H1 (cell line): ENCODE measurements around the gene CTLA4. TPM values are rescaled to one million over a fixed set of nuclear protein-coding genes. Genes with fewer than 3 reads are reported as not detected.

Experiments
- CTCF ChIA-PET: fragments of 300-600 bp; sonication (Branson Sonifier 250); formaldehyde crosslinking; loops from one replicate; lab custom pipeline; 2021; ENCODE audit not compliant: partially characterized antibody; lab: Charles Lee
- POLR2A ChIA-PET: fragments of 300-600 bp; sonication (Branson Sonifier 250); formaldehyde crosslinking; loops from one replicate; lab custom pipeline; 2021; ENCODE audit warnings: inconsistent platforms; ENCODE audit not compliant: partially characterized antibody; lab: Charles Lee
- DNase-seq, 2 experiments: peaks; one replicate each; pipeline versions ENCODE4 v3.0.0 to v3.0.0-alpha.2; 2010 to 2022; ENCODE audit warnings: low spot score in 2 of 2, low read depth in 1 of 2, mixed read lengths in 1 of 2
- FAIRE-seq: peaks from 2 replicates; lab custom pipeline; 2011; peaks lifted over from hg19 to GRCh38; lab: Jason Lieb, UNC
- H2AFZ ChIP-seq: 2 replicates; pipeline ENCODE4 v1.8.1; 2012; ENCODE audit warnings: low read length, inconsistent platforms
- H2AK5ac ChIP-seq: 2 replicates; pipeline ENCODE4 v1.6.1; 2013; ENCODE audit warnings: low read depth, low read length
- H2BK120ac ChIP-seq: replicated peaks from 2 replicates; pipeline ENCODE3; 2013; ENCODE audit warnings: low read depth, low read length, inconsistent platforms
- H2BK12ac ChIP-seq: 2 replicates; pipeline ENCODE4 v1.6.1; 2013; ENCODE audit warnings: low read depth, low read length
- H2BK15ac ChIP-seq: 2 replicates; pipeline ENCODE4 v1.6.1; 2013; ENCODE audit warnings: low read length
- H2BK20ac ChIP-seq: 2 replicates; pipeline ENCODE4 v1.6.1; 2013; ENCODE audit warnings: low read length
- H2BK5ac ChIP-seq: 2 replicates; pipeline ENCODE4 v1.6.1; 2013; ENCODE audit warnings: low read depth, low read length
- H3K14ac ChIP-seq: 2 replicates; pipeline ENCODE4 v1.6.1; 2013; ENCODE audit warnings: inconsistent platforms; ENCODE audit not compliant: insufficient read length
- H3K18ac ChIP-seq: 2 replicates; pipeline ENCODE4 v1.6.1; 2013; ENCODE audit warnings: low read length; ENCODE audit errors: extremely low read depth
- H3K23ac ChIP-seq: 2 replicates; pipeline ENCODE4 v1.6.1; 2013; ENCODE audit warnings: inconsistent platforms; ENCODE audit not compliant: insufficient read length
- H3K23me2 ChIP-seq: 2 replicates; pipeline ENCODE4 v1.6.1; 2013; ENCODE audit warnings: low read depth, low read length
- H3K27ac ChIP-seq: 2 replicates; pipeline ENCODE4 v1.6.1; 2011; ENCODE audit warnings: low read depth, low read length, inconsistent platforms
- H3K27me3 ChIP-seq, 4 experiments: replicated peaks in 1 of 4; 1 replicate in 1 of 4; 2 replicates in 3 of 4; pipeline versions ENCODE4 v1.6.1 to v1.8.1; 2011 to 2013; ENCODE audit warnings: low read length in 3 of 4, mild to moderate bottlenecking in 3 of 4, inconsistent platforms in 2 of 4, mixed read lengths in 2 of 4, moderate library complexity in 1 of 4; ENCODE audit not compliant: control insufficient read depth in 3 of 4, insufficient read depth in 3 of 4; ENCODE audit errors: extremely low read depth in 1 of 4
- H3K36me3 ChIP-seq, 4 experiments: 2 replicates each; pipeline versions ENCODE4 v1.6.1 to v1.8.1; 2011 to 2013; ENCODE audit warnings: mild to moderate bottlenecking in 4 of 4, low read length in 3 of 4, moderate library complexity in 2 of 4, control low read depth in 1 of 4, inconsistent platforms in 1 of 4; ENCODE audit not compliant: insufficient read depth in 4 of 4, control insufficient read depth in 2 of 4
- H3K4ac ChIP-seq: replicated peaks from 2 replicates; pipeline ENCODE3; 2013; ENCODE audit warnings: low read length, low read depth, mixed read lengths, inconsistent platforms; ENCODE audit not compliant: insufficient read length
- H3K4me1 ChIP-seq, 4 experiments: replicated peaks in 1 of 4; 1 replicate in 1 of 4; 2 replicates in 3 of 4; pipeline versions ENCODE4 v1.6.1 to v1.8.1; 2011 to 2013; ENCODE audit warnings: low read length in 3 of 4, inconsistent platforms in 2 of 4, mixed read lengths in 1 of 4; ENCODE audit not compliant: insufficient read depth in 4 of 4, control insufficient read depth in 3 of 4
- H3K4me2 ChIP-seq, 2 experiments: 2 replicates each; pipeline versions ENCODE4 v1.6.1 to v1.8.1; 2011 to 2013; ENCODE audit warnings: low read depth in 2 of 2, low read length in 2 of 2, control low read depth in 1 of 2, inconsistent platforms in 1 of 2, mild to moderate bottlenecking in 1 of 2; ENCODE audit not compliant: insufficient read depth in 1 of 2
- H3K4me3 ChIP-seq, 4 experiments: fragments of 200-600, 300-600 bp in 1 of 4; sonication (generic), shearing (Covaris generic), sonication (Bioruptor Twin) in 1 of 4; 2 replicates each; pipeline versions ENCODE4 v1.5.1 to v1.8.1; 2011 to 2016; ENCODE audit warnings: low read length in 4 of 4, low read depth in 3 of 4, control low read depth in 2 of 4, inconsistent platforms in 2 of 4, mild to moderate bottlenecking in 2 of 4, mixed read lengths in 1 of 4, moderate library complexity in 1 of 4; ENCODE audit not compliant: insufficient read depth in 2 of 4; ENCODE audit errors: extremely low read depth in 1 of 4
- H3K56ac ChIP-seq: replicated peaks from 2 replicates; pipeline ENCODE3; 2013; ENCODE audit warnings: low read depth, mild to moderate bottlenecking, mixed read lengths, low read length, inconsistent platforms; ENCODE audit not compliant: insufficient read length
- H3K79me1 ChIP-seq: 2 replicates; pipeline ENCODE4 v1.6.1; 2013; ENCODE audit warnings: low read depth, low read length, control low read depth
- H3K79me2 ChIP-seq, 2 experiments: 2 replicates each; pipeline versions ENCODE4 v1.6.1 to v1.8.1; 2012 to 2013; ENCODE audit warnings: low read length in 2 of 2, mild to moderate bottlenecking in 2 of 2, inconsistent platforms in 1 of 2; ENCODE audit not compliant: insufficient read depth in 2 of 2, control insufficient read depth in 1 of 2
- H3K9ac ChIP-seq, 4 experiments: replicated peaks in 1 of 4; 1 replicate in 1 of 4; 2 replicates in 3 of 4; pipeline versions ENCODE4 v1.6.1 to v1.8.1; 2011 to 2013; ENCODE audit warnings: low read depth in 3 of 4, low read length in 3 of 4, control low read depth in 2 of 4, mild to moderate bottlenecking in 2 of 4, moderate library complexity in 2 of 4, inconsistent platforms in 1 of 4; ENCODE audit errors: extremely low read depth in 1 of 4
- H3K9me3 ChIP-seq, 2 experiments: 2 replicates each; pipeline versions ENCODE4 v1.6.1 to v1.8.1; 2012 to 2013; ENCODE audit warnings: mild to moderate bottlenecking in 2 of 2, moderate library complexity in 2 of 2, control low read depth in 1 of 2, inconsistent platforms in 1 of 2, low read depth in 1 of 2, low read length in 1 of 2, mixed read lengths in 1 of 2; ENCODE audit not compliant: insufficient read depth in 2 of 2
- H4K20me1 ChIP-seq, 2 experiments: replicated peaks in 1 of 2; 2 replicates each; pipeline versions ENCODE3 to v1.8.1; 2011 to 2013; ENCODE audit warnings: inconsistent platforms in 2 of 2, low read length in 2 of 2, mild to moderate bottlenecking in 1 of 2; ENCODE audit not compliant: insufficient read depth in 2 of 2, control insufficient read depth in 1 of 2
- H4K5ac ChIP-seq: 2 replicates; pipeline ENCODE4 v1.6.1; 2013; ENCODE audit warnings: low read length, low read depth, mixed read lengths, inconsistent platforms; ENCODE audit not compliant: insufficient read length
- H4K8ac ChIP-seq: 2 replicates; pipeline ENCODE4 v1.8.0; 2013; ENCODE audit warnings: mild to moderate bottlenecking, moderate library complexity, low read length, inconsistent platforms; ENCODE audit not compliant: insufficient read depth; ENCODE audit errors: extremely low read depth
- H4K91ac ChIP-seq: replicated peaks from 2 replicates; pipeline ENCODE3; 2013; ENCODE audit warnings: low read length, mixed read lengths, inconsistent platforms; ENCODE audit not compliant: insufficient read length
- BCL11A ChIP-seq, 2 experiments: IDR thresholded peaks; one replicate each; pipeline ENCODE4 v1.6.1; 2011; ENCODE audit warnings: low read depth in 2 of 2, low read length in 2 of 2, mild to moderate bottlenecking in 2 of 2
- CBX5 ChIP-seq: fragments of 300-800, 300-1000 bp; sonication (generic); IDR thresholded peaks from 2 replicates; pipeline ENCODE4 v1.7.1; 2016; ENCODE audit warnings: antibody characterized with exemption, low read length, low read depth
- JUN ChIP-seq: IDR thresholded peaks from 2 replicates; pipeline ENCODE4 v1.6.1; 2011; ENCODE audit warnings: low read depth, mild to moderate bottlenecking, improper control_type of control experiment, low read length
- MAFK ChIP-seq: IDR thresholded peaks from 2 replicates; pipeline ENCODE4 v1.6.1; 2012; ENCODE audit warnings: low read depth, mild to moderate bottlenecking, improper control_type of control experiment, low read length
- NRF1 ChIP-seq: IDR thresholded peaks from 2 replicates; pipeline ENCODE4 v1.6.1; 2011; ENCODE audit warnings: mild to moderate bottlenecking, low read depth, low read length, improper control_type of control experiment
- polyA plus RNA-seq, 7 experiments: library from polyadenylated mRNA; depleted of rRNA in 3 of 7; stranded (reverse) in 5 of 7; unstranded in 2 of 7; fragments of >200 nt in 5 of 7; fragments of 200-250 nt in 2 of 7; gene quantifications; 1 replicate in 5 of 7; 2 replicates in 1 of 7; 4 replicates in 1 of 7; pipeline versions ENCODE4 v1.2.1 to v1.2.3, GENCODE V29; 2011 to 2013; ENCODE audit warnings: missing spikeins in 2 of 7, mixed read lengths in 2 of 7
- total RNA-seq: library from RNA; stranded (reverse); fragmentation: NEBNext Ultra II Directional; extraction: Animal tissue kit (Norgen Biotek cat#: 25700); gene quantifications from 2 replicates; pipeline ENCODE4 v1.2.1, GENCODE V29; 2021

The CTLA4 gene
- total and polyA plus RNA-seq, 2 of the 8 experiments (the other 6 are each of a cell fraction or from before 2014, with no cell fraction given): not detected

DNA sequence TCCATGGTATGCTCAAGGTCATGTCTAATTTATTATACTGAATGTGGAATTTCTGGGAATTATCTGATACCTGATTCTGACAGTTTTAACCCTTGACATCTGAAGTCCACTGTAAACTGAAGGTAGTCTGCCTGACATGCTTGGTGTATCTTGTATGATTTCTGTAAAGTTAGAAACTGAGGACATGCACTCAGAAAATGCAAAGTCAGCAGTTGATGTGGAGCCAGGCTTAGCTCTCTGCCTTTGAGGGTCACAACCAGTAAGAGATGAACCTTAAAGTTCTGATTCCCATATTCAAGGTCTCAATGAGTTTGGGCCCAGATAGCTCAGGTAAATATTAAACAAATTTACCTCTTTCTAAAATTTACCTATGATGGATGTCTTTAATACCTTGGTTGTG is 12.3 kb upstream of the CTLA4 start:
- Histone ChIP-seq H3K56ac (no peak overlapping the region), H3K9me3 (no peaks in the 10 kb centered on the region), H2BK20ac (no peak overlapping the region), H3K79me2 (no peaks in the 10 kb centered on the region), H2AK5ac (no peak overlapping the region), H3K18ac (no peak overlapping the region), H3K4me1 (no peaks in the 10 kb centered on the region), H3K36me3 (no peaks in the 10 kb centered on the region), H3K79me1 (no peaks in the 10 kb centered on the region), H2AFZ (no peak overlapping the region), H3K4me3 (no peak overlapping the region), H4K8ac (no peak overlapping the region), H3K9ac (no peak overlapping the region), H2BK15ac (no peak overlapping the region), H3K14ac (no peak overlapping the region), H2BK12ac (no peak overlapping the region), H3K4me2 (no peak overlapping the region), H3K23ac (no peak overlapping the region), H4K20me1 (no peaks in the 10 kb centered on the region), H2BK120ac (no peak overlapping the region), H3K27ac (no peak overlapping the region), H4K5ac (no peak overlapping the region), H3K27me3 (no peaks in the 10 kb centered on the region), H3K23me2 (no peaks in the 10 kb centered on the region), H4K91ac (no peak overlapping the region), H2BK5ac (no peak overlapping the region), H3K4ac (no peak overlapping the region)
- POLR2A ChIA-PET: no interaction called here
- CTCF ChIA-PET: no interaction called here
- no peak for DNase-seq
- no peak for FAIRE-seq
- TF ChIP-seq CBX5 (no peak), NRF1 (no peak), JUN (no peak), BCL11A (IDR thresholded peaks at IDR 0.05; ENCODE audit: low read depth in 2 of 2, low read length in 2 of 2) (no peak), MAFK (peak; percentile 79)
- TF ChIP-seq, all 59 proteins: peak for 1
